Suprapubic skin (tissue), 4 donors: ENCODE data around the gene HSPB6. TPM values are rescaled to one million over a fixed set of nuclear protein-coding genes. Genes with fewer than 3 reads are reported as not detected.

Experiments used
- DNase-seq, 2 donors: peaks; one replicate each; pipeline ENCODE4 v3.0.0-alpha.2; 2019; ENCODE audit warnings: low spot score in 2 of 2
- H3K27ac ChIP-seq: fragments of 200-600 bp; sonication (generic); one replicate; pipeline ENCODE4 v1.5.1; 2019
- H3K27me3 ChIP-seq: fragments of 200-600 bp; sonication (generic); one replicate; pipeline ENCODE4 v1.5.1; 2019
- H3K36me3 ChIP-seq: fragments of 200-600 bp; sonication (generic); one replicate; pipeline ENCODE4 v1.5.1; 2019
- H3K4me1 ChIP-seq: fragments of 200-600 bp; sonication (generic); one replicate; pipeline ENCODE4 v1.5.1; 2019
- H3K4me3 ChIP-seq: fragments of 200-600 bp; sonication (generic); one replicate; pipeline ENCODE4 v1.5.1; 2019; ENCODE audit warnings: mild to moderate bottlenecking
- H3K9me3 ChIP-seq: fragments of 200-600 bp; sonication (generic); one replicate; pipeline ENCODE4 v1.5.1; 2019
- EP300 ChIP-seq: sonication (generic); formaldehyde crosslinking; IDR thresholded peaks from one replicate; pipeline ENCODE4 v1.6.1; 2017; ENCODE audit warnings: antibody characterized with exemption
- POLR2A ChIP-seq, 2 donors: fragments of 450-650 bp; IDR thresholded peaks; one replicate each; pipeline ENCODE4 v1.6.1; 2017; ENCODE audit warnings: antibody characterized with exemption in 2 of 2, mild to moderate bottlenecking in 2 of 2, moderate library complexity in 2 of 2
- POLR2AphosphoS5 ChIP-seq, 3 donors: sonication (generic); formaldehyde crosslinking; IDR thresholded peaks; one replicate each; pipeline ENCODE4 v1.6.1; 2017; ENCODE audit warnings: antibody characterized with exemption in 3 of 3
- WGBS: methylation state at CpG from one replicate; pipeline ENCODE4 v1.1.5; 2018; 5-methylcytosine and 5-hydroxymethylcytosine counted together
- total RNA-seq, 4 donors: library from RNA; depleted of rRNA; stranded (reverse); fragments of >200 nt; gene quantifications; one replicate each; pipeline ENCODE4 v1.1.0, GENCODE V29; 2016
- TF ChIP-seq, protein P1 (sequence below), 2 donors: fragments of 200-600 bp in 1 of 2; fragments of 450-650 bp in 1 of 2; sonication (generic) in 1 of 2; IDR thresholded peaks; one replicate each; pipeline ENCODE4 v1.5.1; 2016 to 2019; ENCODE audit warnings: antibody characterized with exemption in 2 of 2, mild to moderate bottlenecking in 1 of 2, moderate library complexity in 1 of 2

HSPB6 gene
- total RNA-seq, 4 donors from 2014 or later, result 4.1 to 13.4 (median 5.5) TPM

DNA sequence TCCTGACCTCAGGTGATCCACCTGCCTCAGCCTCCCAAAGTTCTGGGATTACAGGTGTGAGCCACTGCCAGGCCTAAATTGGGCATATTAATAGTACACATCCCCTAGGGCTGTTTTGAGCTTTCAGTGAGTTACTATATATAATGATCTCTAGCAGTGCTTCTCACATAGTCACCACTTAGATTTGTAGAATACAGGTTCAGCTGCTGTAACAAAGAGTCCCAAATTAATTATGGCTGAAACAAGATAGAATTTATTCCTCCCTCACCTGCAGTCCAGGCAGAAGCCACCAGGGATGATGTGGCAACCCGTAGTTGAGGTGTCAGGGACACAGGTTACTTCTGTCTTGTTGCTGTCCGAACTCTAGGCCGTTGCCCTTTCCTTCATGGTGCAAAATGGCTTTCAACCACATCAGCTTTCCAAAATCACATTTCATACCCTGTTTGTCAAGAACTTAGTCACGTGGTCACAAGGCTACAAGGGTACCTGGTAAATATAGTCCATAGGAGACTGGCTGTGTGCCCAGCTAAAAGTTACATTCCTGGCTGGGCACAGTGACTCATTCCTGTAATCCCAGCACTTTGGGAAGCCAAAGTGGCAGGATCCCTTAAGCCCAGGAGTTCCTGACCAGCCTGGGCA lies 4.0 kb upstream of the HSPB6 start:
- H3K27ac ChIP-seq, result no peak overlapping the region
- H3K9me3 ChIP-seq, result no peaks in the 10 kb centered on the region
- peaks cover 36% of the 10 kb centered on the region for H3K4me1 ChIP-seq
- no peak overlapping the region for H3K4me3 ChIP-seq
- no peaks in the 10 kb centered on the region for H3K27me3 ChIP-seq
- DNase-seq, result no peak
- no peak for TF ChIP-seq POLR2A (IDR thresholded peaks at IDR 0.05)
- TF ChIP-seq POLR2AphosphoS5 (IDR thresholded peaks at IDR 0.05), result no peak
- TF ChIP-seq EP300, result no peak
- TF ChIP-seq, protein P1, sequence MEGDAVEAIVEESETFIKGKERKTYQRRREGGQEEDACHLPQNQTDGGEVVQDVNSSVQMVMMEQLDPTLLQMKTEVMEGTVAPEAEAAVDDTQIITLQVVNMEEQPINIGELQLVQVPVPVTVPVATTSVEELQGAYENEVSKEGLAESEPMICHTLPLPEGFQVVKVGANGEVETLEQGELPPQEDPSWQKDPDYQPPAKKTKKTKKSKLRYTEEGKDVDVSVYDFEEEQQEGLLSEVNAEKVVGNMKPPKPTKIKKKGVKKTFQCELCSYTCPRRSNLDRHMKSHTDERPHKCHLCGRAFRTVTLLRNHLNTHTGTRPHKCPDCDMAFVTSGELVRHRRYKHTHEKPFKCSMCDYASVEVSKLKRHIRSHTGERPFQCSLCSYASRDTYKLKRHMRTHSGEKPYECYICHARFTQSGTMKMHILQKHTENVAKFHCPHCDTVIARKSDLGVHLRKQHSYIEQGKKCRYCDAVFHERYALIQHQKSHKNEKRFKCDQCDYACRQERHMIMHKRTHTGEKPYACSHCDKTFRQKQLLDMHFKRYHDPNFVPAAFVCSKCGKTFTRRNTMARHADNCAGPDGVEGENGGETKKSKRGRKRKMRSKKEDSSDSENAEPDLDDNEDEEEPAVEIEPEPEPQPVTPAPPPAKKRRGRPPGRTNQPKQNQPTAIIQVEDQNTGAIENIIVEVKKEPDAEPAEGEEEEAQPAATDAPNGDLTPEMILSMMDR (IDR thresholded peaks at IDR 0.05), result no peak
- H3K36me3 ChIP-seq, result peaks cover 31% of the 10 kb centered on the region
- WGBS, result 100% methylated on average over 4 of the region's 4 CpGs

DNA sequence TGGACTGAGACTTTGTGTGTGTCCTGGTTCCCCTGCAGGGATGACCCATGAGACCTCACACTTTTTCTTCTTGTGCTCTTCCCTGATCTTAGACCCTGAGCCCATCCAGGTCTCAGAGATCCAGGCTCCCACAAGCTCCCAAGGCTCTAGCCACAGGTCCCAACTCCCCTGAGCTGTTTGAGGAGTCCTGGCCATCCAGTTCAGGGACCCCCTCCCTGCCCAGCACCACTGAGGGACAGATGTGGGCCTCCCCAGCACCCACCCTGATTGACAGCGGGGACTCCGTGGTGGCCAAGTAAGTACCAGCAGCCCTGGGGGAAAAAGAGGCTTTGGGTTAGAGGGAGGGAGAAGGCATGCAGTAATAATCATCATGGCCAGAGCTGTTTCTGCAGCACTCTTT lies 2.9 kb upstream of the HSPB6 start:
- Histone ChIP-seq H3K27me3 (no peaks in the 10 kb centered on the region), H3K4me1 (peaks cover 47% of the 10 kb centered on the region), H3K27ac (no peak overlapping the region), H3K9me3 (no peaks in the 10 kb centered on the region), H3K4me3 (no peak overlapping the region), H3K36me3 (peaks cover 20% of the 10 kb centered on the region)
- no peak for TF ChIP-seq EP300
- no peak for TF ChIP-seq POLR2A (IDR thresholded peaks at IDR 0.05)
- TF ChIP-seq, protein P1 (IDR thresholded peaks at IDR 0.05), result no peak
- no peak for TF ChIP-seq POLR2AphosphoS5 (IDR thresholded peaks at IDR 0.05)
- DNase-seq, result peak in 1 of 2 donors; percentile 58
- 100% methylated on average over 2 of the region's 2 CpGs for WGBS

DNA sequence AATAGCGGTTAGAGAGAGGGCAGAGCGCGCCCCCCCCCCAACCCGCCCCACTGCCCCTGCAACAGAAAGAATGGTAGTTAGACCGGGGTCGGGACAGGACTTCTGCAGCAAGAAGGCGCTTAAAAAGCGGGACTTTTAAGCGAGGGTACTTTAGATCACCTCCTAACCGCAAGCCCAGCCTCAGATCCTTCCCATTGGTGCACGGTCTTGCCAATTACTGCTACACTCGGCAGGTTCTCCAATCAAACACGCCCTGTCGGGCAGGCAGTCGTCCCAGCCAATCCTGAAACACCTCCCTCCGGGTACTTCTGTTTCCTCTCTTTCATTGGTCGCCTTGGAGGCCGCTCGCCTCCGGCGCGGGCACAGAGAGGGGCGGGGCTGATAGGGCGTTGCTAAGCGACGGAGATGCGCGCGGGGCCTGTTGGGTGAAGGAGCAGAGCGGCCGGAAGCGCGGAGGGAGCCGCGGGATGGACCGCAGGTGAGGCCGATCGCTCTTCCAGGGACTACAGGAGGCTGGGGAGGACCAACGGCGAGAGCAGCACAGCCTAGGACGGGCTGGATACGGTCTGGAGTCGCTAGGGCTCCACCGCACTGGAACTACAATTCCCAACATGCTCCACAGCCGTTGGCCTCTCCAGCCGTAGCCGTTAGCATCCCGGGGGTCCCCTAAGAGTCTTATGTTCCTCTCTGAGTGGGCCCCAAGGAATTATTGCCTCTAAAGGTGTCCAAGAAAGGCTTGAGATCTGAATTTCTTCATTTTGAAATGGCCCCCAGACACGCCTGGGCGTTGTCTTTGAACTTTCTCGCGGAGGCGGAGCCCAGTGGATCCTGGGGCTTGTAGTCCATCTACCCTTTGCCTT lies 1.1 kb upstream of the HSPB6 start, which contains the start of gene PROSER3:
Gene PROSER3 (plus strand): TSS at position 428 of the 860 bp plus-strand sequence. CDS start 40 bp downstream, at position 468.
- H3K4me1 ChIP-seq, result peaks cover 50% of the 10 kb centered on the region
- WGBS, result under 1% methylated on average over 20 of the region's 53 CpGs
- H3K27ac ChIP-seq, result peak within 1 kb of the TSS; percentile 98
- no peaks in the 10 kb centered on the region for H3K27me3 ChIP-seq
- TF ChIP-seq EP300 (no peak), POLR2A (IDR thresholded peaks at IDR 0.05) (peak in 1 of 2 donors; percentile 85), POLR2AphosphoS5 (IDR thresholded peaks at IDR 0.05) (peak; percentile 25 to 72 (median 60))
- TF ChIP-seq, protein P1 (IDR thresholded peaks at IDR 0.05), result no peak
- H3K4me3 ChIP-seq, result peak within 1 kb of the TSS; percentile 94
- DNase-seq, result peak; percentile 99
- H3K9me3 ChIP-seq, result no peaks in the 10 kb centered on the region
- peaks cover 22% of the 10 kb centered on the region for H3K36me3 ChIP-seq

DNA sequence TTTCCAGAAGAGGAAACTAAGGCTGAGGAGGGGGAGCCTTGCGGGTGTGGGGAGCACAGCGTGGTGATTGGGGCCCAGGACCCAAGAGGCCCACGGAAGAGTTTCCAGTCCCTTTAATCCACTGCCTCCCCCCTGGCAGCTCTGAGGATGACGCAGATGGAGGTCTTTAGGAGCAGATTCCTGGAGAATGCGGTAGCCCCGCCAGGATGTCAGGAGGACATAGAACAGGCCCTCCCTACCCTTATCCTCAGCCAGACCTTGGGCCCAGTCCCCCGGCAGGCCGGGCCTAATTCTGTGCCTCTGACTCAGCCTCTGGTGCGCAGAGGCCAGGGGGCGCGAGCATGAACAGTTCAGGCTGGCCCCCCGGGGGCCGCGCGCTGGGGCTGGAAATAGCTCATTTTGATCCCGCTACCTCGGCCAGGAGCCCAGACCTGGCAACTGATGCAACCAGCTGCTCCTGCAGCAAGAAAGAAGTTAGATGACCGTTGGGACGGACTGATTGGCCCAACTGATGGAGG lies 461 bp upstream of the HSPB6 start:
- WGBS, result 3% methylated on average over 12 of the region's 19 CpGs
- Histone ChIP-seq H3K9me3 (no peaks in the 10 kb centered on the region), H3K4me1 (peaks cover 50% of the 10 kb centered on the region), H3K27ac (peak overlapping the region; percentile 98), H3K4me3 (peak overlapping the region; percentile 94), H3K36me3 (peaks cover 28% of the 10 kb centered on the region), H3K27me3 (no peaks in the 10 kb centered on the region)
- TF ChIP-seq POLR2AphosphoS5 (IDR thresholded peaks at IDR 0.05) (peak in 1 of 3 donors; percentile 8), POLR2A (IDR thresholded peaks at IDR 0.05) (no peak), EP300 (peak; percentile 59)
- DNase-seq, result peak; percentile 90

DNA sequence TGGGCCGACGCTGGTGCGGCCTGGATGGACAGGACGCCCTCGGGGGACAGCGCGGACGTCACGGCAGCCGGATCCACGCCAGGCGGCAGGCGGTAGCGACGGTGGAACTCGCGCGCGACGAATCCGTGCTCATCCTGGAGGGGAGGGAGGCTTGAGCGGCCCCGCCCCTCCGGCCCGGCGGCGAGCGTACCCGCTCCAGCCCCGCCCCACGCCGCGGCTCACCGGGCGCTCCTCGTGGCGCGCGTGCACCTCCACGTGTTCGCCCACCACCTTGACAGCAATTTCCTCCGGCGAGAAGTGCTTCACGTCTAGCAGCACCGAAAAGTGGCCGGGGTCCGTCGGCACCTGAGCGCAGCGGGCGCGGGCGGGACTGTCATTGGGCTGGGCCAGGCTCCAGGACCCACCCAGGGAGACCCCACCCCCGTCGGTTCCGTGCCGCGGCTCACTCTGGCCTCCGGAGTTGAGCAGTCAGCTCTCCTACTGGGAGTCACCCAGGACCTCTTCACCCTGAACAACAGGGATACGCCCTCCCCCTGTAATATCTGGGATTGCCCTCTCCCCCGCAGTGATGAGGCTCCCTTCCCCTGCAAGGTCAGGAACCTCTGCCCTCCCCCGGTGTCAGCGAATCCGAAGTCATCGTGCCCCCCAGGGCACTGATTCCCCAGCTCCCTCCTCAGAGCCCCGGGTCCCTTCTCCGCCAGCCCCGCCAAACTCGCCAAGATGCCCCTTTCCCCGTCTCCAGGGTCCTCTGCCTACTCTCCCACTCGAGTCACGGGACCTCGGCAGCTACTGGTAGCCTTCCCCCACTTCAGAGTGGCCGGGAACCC lies 1.1 kb downstream of the HSPB6 start:
- Histone ChIP-seq H3K27me3 (no peaks in the 10 kb centered on the region), H3K4me3 (peak overlapping the region; percentile 94), H3K9me3 (no peaks in the 10 kb centered on the region), H3K27ac (peak overlapping the region; percentile 98), H3K4me1 (peaks cover 50% of the 10 kb centered on the region), H3K36me3 (peaks cover 25% of the 10 kb centered on the region)
- peak; percentile 91 to 93 for DNase-seq
- 27% methylated on average over 18 of the region's 74 CpGs for WGBS
- peak in 1 of 3 donors; percentile 18 for TF ChIP-seq POLR2AphosphoS5 (IDR thresholded peaks at IDR 0.05)
- TF ChIP-seq POLR2A (IDR thresholded peaks at IDR 0.05), result peak in 1 of 2 donors; percentile 5
- TF ChIP-seq, protein P1 (IDR thresholded peaks at IDR 0.05), result no peak
- TF ChIP-seq EP300, result peak; percentile 51
